Putamen (tissue), 1 donor: ENCODE data around the gene ANP32B.
"Not testable (repeated sequence)": the region's sequence is repeated elsewhere in the genome, so short reads cannot be mapped to it uniquely, and the experiment has no call there.

Source experiments
- DNase-seq: peaks from one replicate; pipeline ENCODE4 v3.0.0-alpha.2; 2016; ENCODE audit warnings: low spot score

ANP32B gene

GRCh38 chr9:97963232-97963631, 19.9 kb upstream of the ANP32B start:
- DNase-seq: no peak

- DNase-seq: no peak
These were observed 18.2 kb upstream of the ANP32B start for GRCh38 chr9:97964901-97965300.

GRCh38 chr9:97966493-97966892, 16.6 kb upstream of the ANP32B start:
- no peak for DNase-seq

- DNase-seq: no peak
These were observed 14.1 kb upstream of the ANP32B start for GRCh38 chr9:97969014-97969413.

GRCh38 chr9:97970165-97970564, 13.0 kb upstream of the ANP32B start:
- DNase-seq: no peak

- no peak for DNase-seq
These were observed 10.4 kb upstream of the ANP32B start for GRCh38 chr9:97972753-97973152.

GRCh38 chr9:97975376-97975775, 7.8 kb upstream of the ANP32B start:
- DNase-seq: no peak

GRCh38 chr9:97976633-97977032, 6.5 kb upstream of the ANP32B start:
- DNase-seq: not testable (repeated sequence)

GRCh38 chr9:97978371-97979130, 4.6 kb upstream of the ANP32B start:
- no peak for DNase-seq

- no peak for DNase-seq
These were observed 3.2 kb upstream of the ANP32B start for GRCh38 chr9:97979788-97980478.

- DNase-seq: no peak
These were observed 2.7 kb upstream of the ANP32B start for GRCh38 chr9:97980479-97980803.

GRCh38 chr9:97980918-97981845, 2.0 kb upstream of the ANP32B start:
- peak; percentile 68 for DNase-seq

GRCh38 chr9:97981846-97982682, 1.1 kb upstream of the ANP32B start:
- DNase-seq: no peak

- DNase-seq: peak; percentile 70
These were observed 547 bp downstream of the ANP32B start for GRCh38 chr9:97983589-97984187.

GRCh38 chr9:97984188-97985057, 1.3 kb downstream of the ANP32B start:
- peak; percentile 78 for DNase-seq

GRCh38 chr9:97985058-97985861, 2.1 kb downstream of the ANP32B start:
- DNase-seq: no peak

GRCh38 chr9:97987487-97987886, 4.3 kb downstream of the ANP32B start:
- DNase-seq: no peak

GRCh38 chr9:97990259-97990658, 7.1 kb downstream of the ANP32B start:
- no peak for DNase-seq

GRCh38 chr9:97991818-97992217, 8.7 kb downstream of the ANP32B start:
- no peak for DNase-seq
